SW 1271 (cell line): Measurements from ENCODE around the gene SMAP1.

Source experiments
- DNase-seq, 2 experiments: peaks; one replicate each; lab custom pipeline; 2025; lab: John Stamatoyannopoulos, UW

Gene SMAP1

GRCh38 chr6:70667711-70668498 lies at the start of gene SMAP1:
Gene SMAP1 (plus strand): TSS chr6:70667883. CDS start chr6:70668024, 141 bp downstream.
- peak; percentile 62 to 86 for DNase-seq

- DNase-seq, result no peak
These were observed 46.9 kb upstream of the SMAP1 start for GRCh38 chr6:70620746-70621145.

- no peak for DNase-seq
These were observed 45.2 kb upstream of the SMAP1 start for GRCh38 chr6:70622461-70622860.

GRCh38 chr6:70625436-70625835 lies 42.2 kb upstream of the SMAP1 start:
- DNase-seq, result no peak

- DNase-seq, result no peak
These were observed 40.0 kb upstream of the SMAP1 start for GRCh38 chr6:70627500-70628254.

GRCh38 chr6:70629929-70630328 lies 37.8 kb upstream of the SMAP1 start:
- no peak for DNase-seq

GRCh38 chr6:70633870-70634269 lies 33.8 kb upstream of the SMAP1 start:
- no peak for DNase-seq

- no peak for DNase-seq
These were observed 31.1 kb upstream of the SMAP1 start for GRCh38 chr6:70636596-70636995.

- no peak for DNase-seq
These were observed 29.2 kb upstream of the SMAP1 start for GRCh38 chr6:70638468-70638867.

- no peak for DNase-seq
These were observed 16.3 kb upstream of the SMAP1 start for GRCh38 chr6:70651326-70651905.

- DNase-seq, result no peak
These were observed 15.5 kb upstream of the SMAP1 start for GRCh38 chr6:70652216-70652615.

- DNase-seq, result no peak
These were observed 10.0 kb upstream of the SMAP1 start for GRCh38 chr6:70657706-70658105.

- DNase-seq, result no peak
These were observed 3.7 kb upstream of the SMAP1 start for GRCh38 chr6:70663881-70664466.

- no peak for DNase-seq
These were observed 977 bp upstream of the SMAP1 start for GRCh38 chr6:70666706-70667105.

GRCh38 chr6:70667256-70667710 lies 400 bp upstream of the SMAP1 start:
- DNase-seq, result no peak

GRCh38 chr6:70668499-70668812 lies 773 bp downstream of the SMAP1 start:
- DNase-seq, result peak in 1 of 2 experiments; percentile 77

- DNase-seq, result no peak
These were observed 1.4 kb downstream of the SMAP1 start for GRCh38 chr6:70669133-70669532.

GRCh38 chr6:70672549-70672948 lies 4.9 kb downstream of the SMAP1 start:
- no peak for DNase-seq

- no peak for DNase-seq
These were observed 5.4 kb downstream of the SMAP1 start for GRCh38 chr6:70673054-70673453.

GRCh38 chr6:70673601-70674000 lies 5.9 kb downstream of the SMAP1 start:
- DNase-seq, result no peak

GRCh38 chr6:70675822-70676221 lies 8.1 kb downstream of the SMAP1 start:
- no peak for DNase-seq

GRCh38 chr6:70676821-70677220 lies 9.1 kb downstream of the SMAP1 start:
- DNase-seq, result no peak

GRCh38 chr6:70680396-70680795 lies 12.7 kb downstream of the SMAP1 start:
- DNase-seq, result no peak
